ENCODE data around the gene C12orf60.

C12orf60 gene

GRCh38 chr12:14785568-14785967 is 17.9 kb upstream of the C12orf60 start:
- Histone ChIP-seq H3K4me1 (ENCODE audit: control insufficient read depth, insufficient read depth, low read length) (0 out of 2 replicates have a peak, but pooled peaks cover under 1% of the 10 kb centered on the region), H3K9me3 (ENCODE audit: control insufficient read depth, insufficient read depth, low read depth, low read length) (no peaks in the 10 kb centered on the region), H3K27ac (ENCODE audit: extremely low read depth, low read depth, low read length) (no peak overlapping the region), H3K36me3 (ENCODE audit: control insufficient read depth in 2 of 2, insufficient read depth in 1 of 2, low read length in 2 of 2) (peaks cover 41 to 67% of the 10 kb centered on the region in 2 experiments), H3K4me3 (ENCODE audit: low read depth, low read length) (no peak overlapping the region)
- TF ChIP-seq ZNF140 (tag by site-specific recombination; IDR thresholded peaks at IDR 0.05) = no peak
- TF ChIP-seq ZSCAN16 (tag by site-specific recombination; IDR thresholded peaks at IDR 0.05) = no peak
- no peak for TF ChIP-seq ZNF175 (tag by site-specific recombination; IDR thresholded peaks at IDR 0.05)
- TF ChIP-seq, protein P1, sequence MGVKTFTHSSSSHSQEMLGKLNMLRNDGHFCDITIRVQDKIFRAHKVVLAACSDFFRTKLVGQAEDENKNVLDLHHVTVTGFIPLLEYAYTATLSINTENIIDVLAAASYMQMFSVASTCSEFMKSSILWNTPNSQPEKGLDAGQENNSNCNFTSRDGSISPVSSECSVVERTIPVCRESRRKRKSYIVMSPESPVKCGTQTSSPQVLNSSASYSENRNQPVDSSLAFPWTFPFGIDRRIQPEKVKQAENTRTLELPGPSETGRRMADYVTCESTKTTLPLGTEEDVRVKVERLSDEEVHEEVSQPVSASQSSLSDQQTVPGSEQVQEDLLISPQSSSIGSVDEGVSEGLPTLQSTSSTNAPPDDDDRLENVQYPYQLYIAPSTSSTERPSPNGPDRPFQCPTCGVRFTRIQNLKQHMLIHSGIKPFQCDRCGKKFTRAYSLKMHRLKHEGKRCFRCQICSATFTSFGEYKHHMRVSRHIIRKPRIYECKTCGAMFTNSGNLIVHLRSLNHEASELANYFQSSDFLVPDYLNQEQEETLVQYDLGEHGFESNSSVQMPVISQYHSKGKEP (tag by site-specific recombination; IDR thresholded peaks at IDR 0.05) = no peak
- TF ChIP-seq ZNF2 (tag by site-specific recombination; IDR thresholded peaks at IDR 0.05) = no peak
- TF ChIP-seq ZNF501 (tag by site-specific recombination; IDR thresholded peaks at IDR 0.05) = no peak
- no peak for TF ChIP-seq ZNF747 (tag by site-specific recombination; IDR thresholded peaks at IDR 0.05)
- no peak for TF ChIP-seq WT1 (tag by site-specific recombination; IDR thresholded peaks at IDR 0.05)
- no peak for TF ChIP-seq ZNF791 (tag by site-specific recombination; IDR thresholded peaks at IDR 0.05)
- no peak for TF ChIP-seq ZNF248 (tag by site-specific recombination; IDR thresholded peaks at IDR 0.05)
- TF ChIP-seq ZNF621 (tag by site-specific recombination; IDR thresholded peaks at IDR 0.05) = no peak
- TF ChIP-seq, protein P2, sequence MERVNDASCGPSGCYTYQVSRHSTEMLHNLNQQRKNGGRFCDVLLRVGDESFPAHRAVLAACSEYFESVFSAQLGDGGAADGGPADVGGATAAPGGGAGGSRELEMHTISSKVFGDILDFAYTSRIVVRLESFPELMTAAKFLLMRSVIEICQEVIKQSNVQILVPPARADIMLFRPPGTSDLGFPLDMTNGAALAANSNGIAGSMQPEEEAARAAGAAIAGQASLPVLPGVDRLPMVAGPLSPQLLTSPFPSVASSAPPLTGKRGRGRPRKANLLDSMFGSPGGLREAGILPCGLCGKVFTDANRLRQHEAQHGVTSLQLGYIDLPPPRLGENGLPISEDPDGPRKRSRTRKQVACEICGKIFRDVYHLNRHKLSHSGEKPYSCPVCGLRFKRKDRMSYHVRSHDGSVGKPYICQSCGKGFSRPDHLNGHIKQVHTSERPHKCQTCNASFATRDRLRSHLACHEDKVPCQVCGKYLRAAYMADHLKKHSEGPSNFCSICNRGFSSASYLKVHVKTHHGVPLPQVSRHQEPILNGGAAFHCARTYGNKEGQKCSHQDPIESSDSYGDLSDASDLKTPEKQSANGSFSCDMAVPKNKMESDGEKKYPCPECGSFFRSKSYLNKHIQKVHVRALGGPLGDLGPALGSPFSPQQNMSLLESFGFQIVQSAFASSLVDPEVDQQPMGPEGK (tag by site-specific recombination; IDR thresholded peaks at IDR 0.05) = no peak
- TF ChIP-seq ZNF623 (tag by site-specific recombination; IDR thresholded peaks at IDR 0.05) = no peak
- no peak for TF ChIP-seq ZNF549 (tag by site-specific recombination; IDR thresholded peaks at IDR 0.05)
- no peak for TF ChIP-seq GLI2 (tag by site-specific recombination; IDR thresholded peaks at IDR 0.05; ENCODE audit: borderline replicate concordance, low read depth)
- ChIA-PET POLR2A (interaction anchor here (1.4 to 2.4 kb wide), 3 partner anchors 11 to 18 kb away, joined by 4 to 8 read pairs (median 6); partner anchors contain the start of genes C12orf60 and WBP11), CTCF (no interaction called here)

- POLR2A ChIA-PET = interaction anchor here (0.6 to 1.1 kb wide), 3 partner anchors 11 to 24 kb away, joined by 3 to 4 read pairs (median 4); a partner anchor contains a TSS
- no peak for TF ChIP-seq ZNF416 (tag by site-specific recombination; IDR thresholded peaks at IDR 0.05)
- no peak for TF ChIP-seq ZNF501 (tag by site-specific recombination; IDR thresholded peaks at IDR 0.05)
- TF ChIP-seq ZBTB26 (tag by site-specific recombination; optimal IDR thresholded peaks at IDR 0.05) = no peak
- TF ChIP-seq ZBTB21 (tag by site-specific recombination; IDR thresholded peaks at IDR 0.05) = no peak
- TF ChIP-seq REST (tag by site-specific recombination; IDR thresholded peaks at IDR 0.05) = no peak
- TF ChIP-seq ZNF112 (tag by site-specific recombination; IDR thresholded peaks at IDR 0.05) = no peak
- Histone ChIP-seq H3K4me1 (ENCODE audit: control insufficient read depth, insufficient read depth, low read length) (no peaks in the 10 kb centered on the region), H3K4me3 (ENCODE audit: low read depth, low read length) (no peak overlapping the region), H3K27ac (ENCODE audit: extremely low read depth, low read depth, low read length) (no peak overlapping the region), H3K36me3 (ENCODE audit: control insufficient read depth in 2 of 2, insufficient read depth in 1 of 2, low read length in 2 of 2) (peaks cover 71 to 96% of the 10 kb centered on the region in 2 experiments), H3K9me3 (ENCODE audit: control insufficient read depth, insufficient read depth, low read depth, low read length) (no peaks in the 10 kb centered on the region)
- CTCF ChIA-PET = interaction anchor here (0.6 kb wide), 2 partner anchors 25 to 201 kb away, joined by 3 to 4 read pairs; no protein-coding TSS in a partner anchor
These were observed 8.4 kb upstream of the C12orf60 start for GRCh38 chr12:14795028-14795448.
